Ovary (tissue), 9 donors: Measurements from ENCODE around the gene VSIG10. TPM values are rescaled to one million over a fixed set of nuclear protein-coding genes. Genes with fewer than 3 reads are reported as not detected.
A peak's percentile ranks its signal among the peaks of the same experiment; 100 is the strongest.

Experiments
- DNase-seq, 5 donors: peaks; one replicate each; pipeline ENCODE4 v3.0.0-alpha.2; 2019 to 2020
- H3K27ac ChIP-seq, 2 donors: fragments of 200-600 bp; one replicate each; pipeline versions ENCODE4 v1.5.1 to v1.8.0; 2019 to 2022
- H3K27me3 ChIP-seq: fragments of 200-600 bp; one replicate; pipeline ENCODE4 v1.8.0; 2022
- H3K36me3 ChIP-seq: fragments of 200-600 bp; sonication (generic); one replicate; pipeline ENCODE4 v1.5.1; 2019
- H3K4me1 ChIP-seq: one replicate; pipeline ENCODE4 v1.8.1; 2013; ENCODE audit warnings: mild to moderate bottlenecking, moderate library complexity; ENCODE audit not compliant: insufficient read depth
- H3K4me3 ChIP-seq: fragments of 200-600 bp; sonication (generic); one replicate; pipeline ENCODE4 v1.5.1; 2017
- H3K9me3 ChIP-seq, 2 donors: fragments of 200-600 bp in 1 of 2; sonication (generic) in 1 of 2; one replicate each; pipeline versions ENCODE4 v1.5.1 to v1.8.1; 2013 to 2019; ENCODE audit warnings: mild to moderate bottlenecking in 1 of 2, moderate library complexity in 1 of 2
- CTCF ChIP-seq, 3 donors: fragments of 450-650 bp in 2 of 3; fragments of 200-600 bp in 1 of 3; IDR thresholded peaks; one replicate each; pipeline versions ENCODE4 v1.5.1 to v1.8.0; 2016 to 2022; ENCODE audit warnings: antibody characterized with exemption in 3 of 3, mild to moderate bottlenecking in 1 of 3
- EP300 ChIP-seq: sonication (generic); formaldehyde crosslinking; IDR thresholded peaks from one replicate; pipeline ENCODE4 v1.6.1; 2017; ENCODE audit warnings: antibody characterized with exemption
- POLR2A ChIP-seq: fragments of 450-650 bp; IDR thresholded peaks from one replicate; pipeline ENCODE4 v1.6.1; 2017; ENCODE audit warnings: antibody characterized with exemption, mild to moderate bottlenecking, moderate library complexity
- WGBS, 3 donors: extraction: QIAGEN DNeasy Blood & Tissue Kit in 1 of 3; methylation state at CpG; one replicate each; pipeline versions ENCODE4 v1.1.5 to v1.1.7; 2013 to 2017; 5-methylcytosine and 5-hydroxymethylcytosine counted together
- intact Hi-C, 4 donors: fragments of 100-400 bp; cut with DNase I; formaldehyde crosslinking; loops; one replicate each; pipeline versions ENCODE4 v1.11.0 to v1.15.1; 2022 to 2023
- polyA plus RNA-seq, 2 donors: library from polyadenylated mRNA; stranded (reverse); fragments of 200-250 nt in 1 of 2; fragments of 350-450 nt in 1 of 2; fragmentation: Illumina TruSeq in 1 of 2; extraction: RNeasy Lipid Tissue Mini Kit (QIAGEN cat#74804) in 1 of 2; gene quantifications; one replicate each; pipeline ENCODE4 v1.2.3, GENCODE V29; 2013 to 2014
- total RNA-seq, 7 donors: library from RNA; depleted of rRNA in 2 of 7; stranded (reverse); fragments of >200 nt in 2 of 7; fragmentation: NEBNext Ultra II Directional in 3 of 7; extraction: Animal tissue kit (Norgen Biotek cat#: 25700) in 3 of 7; gene quantifications; one replicate each; pipeline versions ENCODE4 v1.1.0 to v1.2.4, GENCODE V29; 2016 to 2023
- donor health status: DM: no; HTN: no; CAD: no; lungs with moderate emphysema.
- donor health status: DM: no; HTN: no; CAD: no.
- donor health status: Bipolar disorder and iron deficiency.
- donor health status: DM: yes; HTN: yes; CAD: no.
- donor health status: DM: no; HTN: no; CAD: no.
- donor health status: DM: yes; HTN: yes; CAD: no.

Gene VSIG10
- total and polyA plus RNA-seq, 9 donors = 22.2 to 33.6 (median 27.8) TPM

DNA sequence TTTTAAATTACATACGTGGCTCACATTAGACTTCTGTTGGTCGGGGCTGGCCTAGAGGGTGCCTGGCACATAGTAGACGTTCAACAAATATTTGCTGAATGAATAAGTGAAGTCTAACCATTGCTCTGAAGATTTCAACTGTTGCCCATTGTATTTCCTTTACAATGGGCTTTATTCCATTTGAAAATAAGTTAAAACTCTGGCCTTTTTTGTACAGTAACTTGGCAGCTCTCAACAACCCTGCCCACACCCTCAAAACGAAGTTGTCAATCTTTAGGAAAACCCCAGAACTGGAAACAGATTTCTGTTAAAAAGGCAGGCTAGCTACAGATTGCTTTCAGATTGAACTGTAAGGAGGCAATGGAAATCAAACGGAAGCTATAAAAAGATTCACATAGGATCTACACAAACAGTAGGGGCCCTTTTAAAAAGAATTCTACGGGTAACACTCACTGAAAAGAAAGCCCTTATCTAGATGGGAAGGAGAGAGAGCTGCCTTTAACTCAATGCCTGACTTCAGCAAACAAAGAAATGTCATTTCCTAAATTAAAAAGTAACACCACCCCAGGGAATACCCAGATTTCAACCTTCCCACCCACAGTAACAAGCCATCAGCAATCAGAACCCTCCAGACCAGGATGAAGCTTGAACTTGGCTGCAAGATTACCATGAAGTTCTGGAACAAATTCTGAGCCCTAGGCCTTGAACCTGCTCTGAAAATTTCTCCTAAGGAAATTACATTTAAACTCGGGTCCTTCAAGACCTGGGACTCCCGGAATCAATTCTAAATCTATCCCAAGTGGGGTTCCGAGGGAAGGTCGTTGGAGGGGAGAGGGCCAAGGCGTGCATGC, 44.2 kb downstream of the VSIG10 start:
- intact Hi-C loops = loop anchor here in 2 of 4 donors (5.0 to 10.0 kb wide), 2 partner anchors 43 to 75 kb away; partner anchors contain the start of genes PEBP1 (in 1 of the 2) and VSIG10 (in 1 of the 2)
- no peaks in the 10 kb centered on the region for H3K9me3 ChIP-seq
- peak overlapping the region; percentile 95 to 98 for H3K27ac ChIP-seq
- TF ChIP-seq POLR2A (no peak), CTCF (IDR thresholded peaks at IDR 0.05) (no peak), EP300 (no peak)
- H3K36me3 ChIP-seq = no peaks in the 10 kb centered on the region
- DNase-seq = no peak
- H3K27me3 ChIP-seq = no peaks in the 10 kb centered on the region
- peak overlapping the region; percentile 88 for H3K4me3 ChIP-seq
- H3K4me1 ChIP-seq = peaks cover 13% of the 10 kb centered on the region
- WGBS, 3 donors = 16 to 20% (median 19%) methylated on average over 11 of the region's 11 CpGs

DNA sequence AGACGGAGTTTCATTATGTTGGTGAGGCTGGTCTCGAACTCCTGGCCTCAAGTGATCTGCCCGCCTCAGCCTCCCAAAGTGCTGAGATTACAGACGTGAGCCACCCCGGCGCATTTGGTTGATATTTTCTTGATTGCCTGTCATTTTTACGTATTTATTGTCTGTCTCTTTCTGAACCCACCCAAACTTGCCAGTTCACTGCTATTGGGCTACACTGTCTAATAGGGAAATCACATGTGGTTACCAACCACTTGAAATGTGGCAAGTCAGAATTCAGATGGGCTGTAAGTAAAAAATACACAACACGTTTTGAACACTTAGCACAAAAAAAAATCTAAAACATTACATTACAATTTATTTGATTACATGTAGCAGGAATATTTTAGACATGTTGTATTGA, 44.9 kb downstream of the VSIG10 start:
- no peak for TF ChIP-seq EP300
- no peak for TF ChIP-seq CTCF (IDR thresholded peaks at IDR 0.05)
- no peak for TF ChIP-seq POLR2A
- H3K4me3 ChIP-seq = no peak overlapping the region
- H3K27me3 ChIP-seq = no peaks in the 10 kb centered on the region
- intact Hi-C loops = no loop called here
- WGBS, 3 donors = 90 to 92% (median 91%) methylated on average over 8 of the region's 8 CpGs
- peaks cover 12% of the 10 kb centered on the region for H3K4me1 ChIP-seq
- no peak overlapping the region for H3K27ac ChIP-seq
- no peaks in the 10 kb centered on the region for H3K9me3 ChIP-seq
- H3K36me3 ChIP-seq = no peaks in the 10 kb centered on the region
- no peak for DNase-seq

GRCh38 chr12:118058227-118058626, 45.6 kb downstream of the VSIG10 start:
- no peak for TF ChIP-seq POLR2A
- TF ChIP-seq EP300 = no peak
- no peak for TF ChIP-seq CTCF (IDR thresholded peaks at IDR 0.05)
- intact Hi-C loops = no loop called here
- 88 to 94% (median 93%) methylated on average over 7 of the region's 7 CpGs for WGBS, 3 donors

GRCh38 chr12:118055865-118056773, 47.7 kb downstream of the VSIG10 start:
- TF ChIP-seq EP300 = no peak
- no peak for TF ChIP-seq POLR2A
- no peak for TF ChIP-seq CTCF (IDR thresholded peaks at IDR 0.05)
- H3K27me3 ChIP-seq = no peaks in the 10 kb centered on the region
- H3K9me3 ChIP-seq = no peaks in the 10 kb centered on the region
- no peak overlapping the region for H3K27ac ChIP-seq
- intact Hi-C loops = no loop called here
- H3K4me3 ChIP-seq = no peak overlapping the region
- DNase-seq = no peak
- WGBS, 3 donors = 58 to 78% (median 67%) methylated on average over 13 of the region's 13 CpGs
- no peaks in the 10 kb centered on the region for H3K36me3 ChIP-seq
- peaks cover 24% of the 10 kb centered on the region for H3K4me1 ChIP-seq

More at GRCh38 chr12:118058227-118058626, 45.6 kb downstream of the VSIG10 start:
- no peak for DNase-seq
- Histone ChIP-seq H3K9me3 (no peaks in the 10 kb centered on the region), H3K36me3 (no peaks in the 10 kb centered on the region), H3K27ac (no peak overlapping the region), H3K27me3 (no peaks in the 10 kb centered on the region), H3K4me3 (no peak overlapping the region), H3K4me1 (peaks cover 12% of the 10 kb centered on the region)
